GM12873 (cell line): ENCODE measurements around the gene ITGA6.

Experiments used
- TF ChIP-seq, protein P1 (sequence below): IDR thresholded peaks from 2 replicates; pipeline ENCODE4 v1.5.1; 2012; ENCODE audit warnings: low read depth, mild to moderate bottlenecking, moderate library complexity, low read length, control low read depth; ENCODE audit not compliant: insufficient read depth; ENCODE audit errors: missing control alignments

Gene ITGA6

DNA sequence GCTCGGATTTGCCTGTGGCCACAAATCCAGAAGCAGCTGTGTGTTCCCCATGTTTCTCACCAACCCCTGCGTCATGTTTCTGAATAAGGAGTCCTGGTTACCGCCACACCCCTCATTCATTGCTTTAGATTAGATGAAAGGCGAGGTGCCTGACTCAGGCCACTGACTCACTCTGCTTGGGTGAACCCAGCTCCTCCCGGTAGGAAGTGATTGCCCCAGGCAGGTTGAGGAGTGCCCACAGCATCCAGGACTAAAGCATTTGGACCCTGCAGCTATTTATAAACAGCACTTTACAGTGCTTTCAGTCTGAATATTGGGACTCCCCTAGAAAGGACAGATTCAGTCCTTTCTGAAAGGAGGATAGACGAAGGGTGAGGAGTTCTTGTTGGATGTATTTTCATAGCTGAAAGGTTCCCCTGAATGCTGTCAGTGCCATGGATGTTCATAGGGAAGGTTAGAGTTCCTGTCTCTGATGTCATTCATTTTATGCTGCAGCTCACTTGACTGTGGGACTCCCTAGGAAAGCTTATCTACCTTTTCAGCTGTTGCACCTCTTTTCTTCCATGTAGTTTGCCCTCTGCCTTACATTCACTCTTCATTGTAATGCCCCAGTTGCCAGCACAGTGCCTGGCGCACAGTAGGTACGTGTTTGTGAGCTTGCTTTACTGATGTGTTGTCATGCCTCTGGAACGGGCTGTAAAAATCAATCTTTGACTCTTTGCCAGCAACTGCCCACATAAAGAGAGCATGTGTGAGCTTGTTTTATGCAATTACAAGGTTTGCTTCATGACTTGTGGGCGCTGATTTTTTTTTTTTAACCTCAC lies 14.9 kb downstream of the ITGA6 start:
- TF ChIP-seq, protein P1, sequence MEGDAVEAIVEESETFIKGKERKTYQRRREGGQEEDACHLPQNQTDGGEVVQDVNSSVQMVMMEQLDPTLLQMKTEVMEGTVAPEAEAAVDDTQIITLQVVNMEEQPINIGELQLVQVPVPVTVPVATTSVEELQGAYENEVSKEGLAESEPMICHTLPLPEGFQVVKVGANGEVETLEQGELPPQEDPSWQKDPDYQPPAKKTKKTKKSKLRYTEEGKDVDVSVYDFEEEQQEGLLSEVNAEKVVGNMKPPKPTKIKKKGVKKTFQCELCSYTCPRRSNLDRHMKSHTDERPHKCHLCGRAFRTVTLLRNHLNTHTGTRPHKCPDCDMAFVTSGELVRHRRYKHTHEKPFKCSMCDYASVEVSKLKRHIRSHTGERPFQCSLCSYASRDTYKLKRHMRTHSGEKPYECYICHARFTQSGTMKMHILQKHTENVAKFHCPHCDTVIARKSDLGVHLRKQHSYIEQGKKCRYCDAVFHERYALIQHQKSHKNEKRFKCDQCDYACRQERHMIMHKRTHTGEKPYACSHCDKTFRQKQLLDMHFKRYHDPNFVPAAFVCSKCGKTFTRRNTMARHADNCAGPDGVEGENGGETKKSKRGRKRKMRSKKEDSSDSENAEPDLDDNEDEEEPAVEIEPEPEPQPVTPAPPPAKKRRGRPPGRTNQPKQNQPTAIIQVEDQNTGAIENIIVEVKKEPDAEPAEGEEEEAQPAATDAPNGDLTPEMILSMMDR, result no peak

DNA sequence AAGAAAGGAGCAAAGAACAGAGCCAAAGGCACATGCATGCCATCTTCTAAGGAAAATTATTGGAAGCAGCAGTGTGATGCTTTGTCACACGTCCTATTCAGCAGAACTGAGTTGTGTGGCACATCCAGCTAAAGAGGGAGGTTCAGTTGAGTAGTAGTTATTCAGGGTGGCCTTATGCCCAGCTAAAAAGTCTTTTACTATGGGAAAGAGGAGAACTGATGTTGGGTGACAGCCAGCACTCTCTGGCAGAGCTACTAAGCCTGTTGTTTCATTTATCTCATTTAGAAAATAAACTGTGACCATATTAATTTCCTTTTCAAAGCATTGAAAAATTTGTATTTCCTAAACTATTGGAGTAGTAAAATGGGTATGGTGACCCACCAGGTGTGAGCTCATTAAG lies 18.5 kb downstream of the ITGA6 start:
- TF ChIP-seq, protein P1, result no peak

DNA sequence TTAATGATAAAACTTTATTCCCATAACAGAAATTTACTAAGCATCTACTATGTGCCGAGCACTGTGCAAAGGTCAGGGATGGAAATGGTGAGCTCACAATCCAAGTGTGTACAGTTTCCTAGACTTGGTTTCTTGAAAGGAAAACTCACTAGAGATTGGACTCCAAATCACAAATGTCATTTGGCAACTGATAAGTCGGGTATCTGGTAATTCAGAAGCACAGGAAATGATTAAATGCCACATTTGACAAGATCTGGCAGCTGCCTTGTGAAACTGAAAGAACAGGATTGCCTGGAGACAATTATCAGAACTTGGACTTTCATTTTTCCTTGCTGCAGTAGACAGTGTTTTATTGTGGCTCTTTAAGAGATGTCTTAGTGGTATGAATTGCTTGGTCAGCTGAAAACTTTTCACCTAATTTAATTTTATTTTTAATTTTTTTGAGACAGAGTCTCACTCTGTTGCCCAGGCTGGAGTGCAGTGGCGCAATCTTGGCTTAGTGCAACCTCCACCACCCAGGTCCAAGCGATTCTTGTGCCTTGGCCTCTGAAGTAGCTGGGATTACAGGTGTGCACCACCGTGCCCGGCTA lies 19.2 kb downstream of the ITGA6 start:
- TF ChIP-seq, protein P1, result no peak

DNA sequence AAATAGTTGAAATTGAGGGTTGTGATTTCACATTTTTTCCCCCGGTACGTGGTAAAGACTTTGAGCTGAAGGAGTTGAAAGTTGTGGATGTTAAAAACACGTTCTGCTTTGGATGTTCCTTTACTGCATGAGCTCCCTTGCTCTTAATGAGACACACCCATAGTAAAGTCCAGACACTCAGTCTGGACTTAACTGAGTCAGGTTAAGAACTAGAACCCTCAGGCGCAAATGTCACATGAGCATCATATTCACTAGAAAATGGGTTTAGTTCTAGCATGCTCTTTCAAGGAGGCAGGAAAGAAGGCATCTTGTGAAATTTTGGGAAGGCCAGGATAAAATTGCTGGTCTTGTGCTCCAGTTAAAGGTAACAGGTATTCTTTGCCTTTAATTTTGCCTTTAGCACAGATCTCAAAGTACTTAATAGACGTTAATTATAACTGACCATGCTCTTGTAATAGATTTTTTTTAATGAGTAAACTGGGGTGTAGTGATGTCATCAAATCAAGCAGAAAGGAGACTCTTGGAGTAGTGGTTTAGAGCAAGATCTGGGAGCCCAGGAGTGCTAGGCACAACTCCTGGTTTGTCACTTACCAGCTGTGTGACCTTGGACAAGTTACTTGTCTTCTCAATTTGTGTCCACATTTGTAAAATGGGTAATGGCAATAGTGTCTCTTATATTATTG lies 20.6 kb downstream of the ITGA6 start:
- TF ChIP-seq, protein P1, result no peak

DNA sequence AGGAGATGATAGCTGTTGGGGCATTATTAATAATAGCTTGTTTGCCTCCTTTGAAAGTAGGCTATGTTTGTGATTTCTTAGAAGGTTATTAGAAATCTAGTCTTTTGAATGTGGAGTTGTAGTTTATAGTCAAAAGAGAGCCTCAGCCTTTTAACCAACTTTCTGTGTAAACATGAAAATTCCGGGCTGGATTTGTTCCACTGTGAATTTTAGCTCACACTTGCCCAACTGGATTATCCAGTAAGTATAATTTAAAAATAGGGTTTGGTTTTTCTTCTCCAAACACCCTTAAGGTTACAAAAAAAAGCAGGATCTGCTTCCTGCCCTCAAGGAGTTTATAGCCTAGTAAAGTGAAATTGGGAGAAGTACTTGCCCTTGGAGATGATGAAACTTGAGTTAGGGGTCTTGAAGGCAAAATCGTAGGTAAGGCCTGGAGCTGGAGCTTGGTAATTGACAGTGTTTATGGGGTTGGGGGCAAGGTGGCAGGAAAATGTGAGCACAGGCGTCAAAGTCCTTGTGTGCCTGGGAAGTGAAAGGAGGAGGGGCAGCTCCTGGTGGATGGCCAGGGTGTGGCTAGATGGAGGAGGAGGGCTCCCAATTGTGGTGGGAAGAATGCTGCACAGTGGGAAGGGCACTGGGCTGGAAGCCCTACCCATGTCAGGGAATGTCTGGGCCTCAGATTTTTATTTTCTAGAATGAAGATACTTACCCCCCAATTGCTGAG lies 21.3 kb downstream of the ITGA6 start:
- TF ChIP-seq, protein P1, result no peak

DNA sequence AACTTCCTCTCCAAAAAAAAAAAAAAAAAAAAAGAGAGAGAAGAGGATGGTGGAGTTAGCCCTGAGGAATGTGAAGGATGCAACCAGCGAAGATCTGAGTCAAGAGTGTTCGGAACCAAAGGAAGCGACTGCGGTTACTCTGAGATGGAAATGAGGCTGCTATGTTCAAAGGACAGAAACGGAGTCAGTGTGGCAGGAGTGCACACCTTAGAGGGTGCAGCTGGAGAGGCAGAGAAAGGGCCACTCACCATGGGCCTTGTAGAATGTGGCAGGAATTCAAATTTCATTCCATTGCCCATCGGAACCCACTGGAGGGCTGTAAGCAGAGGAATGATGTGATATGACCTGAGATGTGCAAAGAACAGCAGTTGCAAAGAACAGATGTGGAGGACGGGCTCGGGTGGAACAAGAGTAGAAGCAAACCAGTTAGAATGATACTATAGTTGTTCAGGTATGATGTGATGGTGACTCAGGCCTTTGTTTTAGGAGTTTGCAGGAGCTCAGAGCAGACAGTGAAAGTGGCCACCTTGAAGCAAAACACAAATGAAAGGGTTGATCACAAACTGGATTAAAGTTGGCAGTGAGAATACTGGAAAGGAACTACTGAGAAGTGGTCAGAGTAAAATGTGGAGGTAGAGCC lies 22.6 kb downstream of the ITGA6 start:
- TF ChIP-seq, protein P1, result no peak
